ENCODE data around the gene ATAD1. TPM values are rescaled to one million over a fixed set of nuclear protein-coding genes. Genes with fewer than 3 reads are reported as not detected.
A peak's percentile ranks its signal among the peaks of the same experiment; 100 is the strongest.
"Not testable (repeated sequence)": the region's sequence is repeated elsewhere in the genome, so short reads cannot be mapped to it uniquely, and the experiment has no call there.

Gene ATAD1
- 10 to 100 TPM; 48.3 to 65.2 TPM for total RNA-seq

GRCh38 chr10:87817609-87818504, at the start of gene ATAD1:
Gene ATAD1, minus strand, starts transcription at chr10:87818226. Its CDS starts 3,627 bp downstream, at chr10:87814599.
- H3K36me3 Mint-ChIP-seq = no peaks in the 10 kb centered on the region
- peak within 1 kb of the TSS; percentile 93 to 99 for H3K27ac Mint-ChIP-seq
- H3K9me3 Mint-ChIP-seq = no peaks in the 10 kb centered on the region
- ATAC-seq (peak; percentile 95 to 97), DNase-seq (ENCODE audit: low spot score) (peak; percentile 91)
- peaks cover 26 to 39% of the 10 kb centered on the region in 2 donors for H3K4me1 Mint-ChIP-seq (ENCODE audit: low read depth in 2 of 2)
- H3K27me3 Mint-ChIP-seq = peaks cover 0 to 2% of the 10 kb centered on the region in 2 donors
- H3K4me3 Mint-ChIP-seq = peak within 1 kb of the TSS; percentile 96

- Mint-ChIP-seq H3K27me3 (no peaks in the 10 kb centered on the region), H3K9me3 (no peaks in the 10 kb centered on the region), H3K27ac (peak overlapping the region in 1 of 2 donors; percentile 78), H3K4me3 (peak overlapping the region; percentile 99), H3K4me1 (ENCODE audit: low read depth in 2 of 2) (peaks cover 36 to 66% of the 10 kb centered on the region in 2 donors), H3K36me3 (peaks cover 11% of the 10 kb centered on the region)
- ATAC-seq = no peak
- DNase-seq (ENCODE audit: low spot score) = no peak
Measured at GRCh38 chr10:87867453-87867852, 49.4 kb upstream of the ATAD1 start.

- Mint-ChIP-seq H3K4me1 (ENCODE audit: low read depth in 2 of 2) (peaks cover 46 to 70% of the 10 kb centered on the region in 2 donors), H3K27me3 (no peaks in the 10 kb centered on the region), H3K36me3 (peaks cover 11% of the 10 kb centered on the region), H3K9me3 (no peaks in the 10 kb centered on the region), H3K27ac (peak overlapping the region; percentile 78 to 90), H3K4me3 (peak overlapping the region; percentile 99)
- ATAC-seq (no peak), DNase-seq (ENCODE audit: low spot score) (no peak)
Measured at GRCh38 chr10:87866412-87866974, 48.5 kb upstream of the ATAD1 start.

GRCh38 chr10:87865241-87865881, 47.3 kb upstream of the ATAD1 start:
- Mint-ChIP-seq H3K4me3 (peak overlapping the region; percentile 99), H3K36me3 (peaks cover 11% of the 10 kb centered on the region), H3K9me3 (no peaks in the 10 kb centered on the region), H3K27ac (peak overlapping the region; percentile 90 to 95), H3K4me1 (ENCODE audit: low read depth in 2 of 2) (peaks cover 48 to 69% of the 10 kb centered on the region in 2 donors), H3K27me3 (no peaks in the 10 kb centered on the region)
- no peak for ATAC-seq
- no peak for DNase-seq (ENCODE audit: low spot score)

- Mint-ChIP-seq H3K36me3 (peaks cover 11% of the 10 kb centered on the region), H3K27me3 (no peaks in the 10 kb centered on the region), H3K4me3 (peak overlapping the region; percentile 99), H3K9me3 (no peaks in the 10 kb centered on the region), H3K4me1 (ENCODE audit: low read depth in 2 of 2) (peaks cover 51 to 64% of the 10 kb centered on the region in 2 donors), H3K27ac (peak overlapping the region; percentile 90 to 95)
- DNase-seq (ENCODE audit: low spot score) (no peak), ATAC-seq (no peak)
Measured at GRCh38 chr10:87864496-87865059, 46.6 kb upstream of the ATAD1 start.

GRCh38 chr10:87863951-87864495, 46.0 kb upstream of the ATAD1 start:
- not testable (repeated sequence) for H3K9me3 Mint-ChIP-seq, ATAC-seq, H3K27me3 Mint-ChIP-seq
- Mint-ChIP-seq H3K27ac (peak overlapping the region; percentile 93 to 95), H3K4me3 (peak overlapping the region; percentile 99), H3K36me3 (peaks cover 11% of the 10 kb centered on the region), H3K4me1 (ENCODE audit: low read depth in 2 of 2) (peaks cover 51 to 64% of the 10 kb centered on the region in 2 donors)
- peak; percentile 60 for DNase-seq (ENCODE audit: low spot score)

GRCh38 chr10:87863053-87863943, 45.3 kb upstream of the ATAD1 start, which contains the start of the genes KLLN and PTEN:
Gene KLLN, minus strand, starts transcription at chr10:87863533. Its CDS starts 1,046 bp downstream, at chr10:87862487.
Gene PTEN, plus strand, starts transcription at chr10:87863625. Its CDS starts 845 bp downstream, at chr10:87864470.
- Mint-ChIP-seq H3K4me3 (peak within 1 kb of the TSS; percentile 99), H3K9me3 (no peaks in the 10 kb centered on the region), H3K4me1 (ENCODE audit: low read depth in 2 of 2) (peaks cover 45 to 57% of the 10 kb centered on the region in 2 donors)

GRCh38 chr10:87862679-87863052, 44.6 kb upstream of the ATAD1 start:
- peak overlapping the region; percentile 99 for H3K4me3 Mint-ChIP-seq
- peak overlapping the region; percentile 93 for H3K27ac Mint-ChIP-seq
- DNase-seq (ENCODE audit: low spot score) (peak; percentile 76), ATAC-seq (peak; percentile 48 to 50)
- H3K36me3 Mint-ChIP-seq = peaks cover 11% of the 10 kb centered on the region
- H3K27me3 Mint-ChIP-seq = no peaks in the 10 kb centered on the region
- H3K9me3 Mint-ChIP-seq = no peaks in the 10 kb centered on the region
- H3K4me1 Mint-ChIP-seq (ENCODE audit: low read depth in 2 of 2) = peaks cover 45 to 55% of the 10 kb centered on the region in 2 donors

More at GRCh38 chr10:87863053-87863943, 45.3 kb upstream of the ATAD1 start, which contains the start of the genes KLLN and PTEN:
- no peaks in the 10 kb centered on the region for H3K27me3 Mint-ChIP-seq
- H3K36me3 Mint-ChIP-seq = peaks cover 11% of the 10 kb centered on the region
- ATAC-seq = peak; percentile 75 to 79
- DNase-seq (ENCODE audit: low spot score) = peak; percentile 88
- H3K27ac Mint-ChIP-seq = peak within 1 kb of the TSS; percentile 93 to 95

- peak; percentile 93 for DNase-seq (ENCODE audit: low spot score)
- Mint-ChIP-seq H3K4me1 (ENCODE audit: low read depth in 2 of 2) (peaks cover 45 to 50% of the 10 kb centered on the region in 2 donors), H3K4me3 (peak overlapping the region; percentile 99), H3K36me3 (peaks cover 11% of the 10 kb centered on the region), H3K27me3 (no peaks in the 10 kb centered on the region), H3K9me3 (no peaks in the 10 kb centered on the region), H3K27ac (peak overlapping the region; percentile 93)
- ATAC-seq = peak; percentile 81 to 86
Measured at GRCh38 chr10:87861953-87862678, 44.1 kb upstream of the ATAD1 start.

- peaks cover 8% of the 10 kb centered on the region for H3K36me3 Mint-ChIP-seq
- peak overlapping the region; percentile 93 for H3K27ac Mint-ChIP-seq
- DNase-seq (ENCODE audit: low spot score) (peak; percentile 81), ATAC-seq (peak; percentile 37 to 66)
- no peaks in the 10 kb centered on the region for H3K9me3 Mint-ChIP-seq
- H3K4me3 Mint-ChIP-seq = peak overlapping the region; percentile 99
- peaks cover 41 to 45% of the 10 kb centered on the region in 2 donors for H3K4me1 Mint-ChIP-seq (ENCODE audit: low read depth in 2 of 2)
- H3K27me3 Mint-ChIP-seq = no peaks in the 10 kb centered on the region
Measured at GRCh38 chr10:87861566-87861952, 43.5 kb upstream of the ATAD1 start.

- H3K4me3 Mint-ChIP-seq = peak overlapping the region; percentile 99
- DNase-seq (ENCODE audit: low spot score) (no peak), ATAC-seq (no peak)
- peaks cover 39% of the 10 kb centered on the region in 2 donors for H3K4me1 Mint-ChIP-seq (ENCODE audit: low read depth in 2 of 2)
- peaks cover 7% of the 10 kb centered on the region for H3K36me3 Mint-ChIP-seq
- H3K9me3 Mint-ChIP-seq = no peaks in the 10 kb centered on the region
- H3K27me3 Mint-ChIP-seq = no peaks in the 10 kb centered on the region
- H3K27ac Mint-ChIP-seq = peak overlapping the region; percentile 93
Measured at GRCh38 chr10:87860816-87861403, 42.9 kb upstream of the ATAD1 start.
